ENCODE results near the gene RNF43. TPM values are rescaled to one million over a fixed set of nuclear protein-coding genes. Genes with fewer than 3 reads are reported as not detected.

The RNF43 gene
- total RNA-seq, 1 experiment from 2014 or later, result 2.9 TPM

DNA sequence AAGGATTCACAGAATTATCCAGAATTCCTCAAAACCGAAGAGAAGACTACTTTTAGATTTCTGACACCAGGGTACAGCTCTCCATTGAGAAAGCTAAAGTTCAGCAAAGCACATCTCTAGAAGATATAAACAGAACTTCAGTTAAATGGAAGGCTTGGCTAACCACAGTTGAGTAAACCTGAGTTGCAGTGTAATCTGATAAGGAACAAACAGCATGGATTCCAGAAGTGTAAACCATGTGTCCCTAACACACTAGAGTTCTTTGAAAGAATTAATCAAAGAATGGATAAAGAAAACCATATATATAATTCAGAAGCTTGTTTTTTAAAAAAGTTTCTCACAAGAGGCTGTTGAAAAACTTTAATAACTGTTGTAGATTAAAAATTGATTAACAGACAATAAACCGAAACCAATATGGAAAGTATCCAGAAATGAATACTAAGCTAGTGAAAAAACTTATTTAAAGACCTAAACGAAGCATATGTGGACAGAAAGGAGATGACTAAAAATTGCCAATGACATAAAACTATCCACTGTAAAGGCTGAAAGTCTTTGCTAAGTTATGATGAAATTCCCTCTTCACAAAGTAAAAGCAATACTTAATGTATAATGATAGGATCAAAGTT lies 4.3 kb downstream of the RNF43 start:
- Mint-ChIP-seq H3K27me3 (ENCODE audit: unreplicated experiment) (no peaks in the 10 kb centered on the region), H3K36me3 (ENCODE audit: insufficient read depth, unreplicated experiment) (peaks cover 14% of the 10 kb centered on the region), H3K4me1 (ENCODE audit: low read depth, unreplicated experiment) (peaks cover 33% of the 10 kb centered on the region), H3K4me3 (ENCODE audit: low read depth, unreplicated experiment) (no peak overlapping the region), H3K9me3 (ENCODE audit: low read depth, unreplicated experiment) (no peaks in the 10 kb centered on the region), H3K27ac (ENCODE audit: unreplicated experiment) (no peak overlapping the region)
- TF ChIP-seq, protein P1, sequence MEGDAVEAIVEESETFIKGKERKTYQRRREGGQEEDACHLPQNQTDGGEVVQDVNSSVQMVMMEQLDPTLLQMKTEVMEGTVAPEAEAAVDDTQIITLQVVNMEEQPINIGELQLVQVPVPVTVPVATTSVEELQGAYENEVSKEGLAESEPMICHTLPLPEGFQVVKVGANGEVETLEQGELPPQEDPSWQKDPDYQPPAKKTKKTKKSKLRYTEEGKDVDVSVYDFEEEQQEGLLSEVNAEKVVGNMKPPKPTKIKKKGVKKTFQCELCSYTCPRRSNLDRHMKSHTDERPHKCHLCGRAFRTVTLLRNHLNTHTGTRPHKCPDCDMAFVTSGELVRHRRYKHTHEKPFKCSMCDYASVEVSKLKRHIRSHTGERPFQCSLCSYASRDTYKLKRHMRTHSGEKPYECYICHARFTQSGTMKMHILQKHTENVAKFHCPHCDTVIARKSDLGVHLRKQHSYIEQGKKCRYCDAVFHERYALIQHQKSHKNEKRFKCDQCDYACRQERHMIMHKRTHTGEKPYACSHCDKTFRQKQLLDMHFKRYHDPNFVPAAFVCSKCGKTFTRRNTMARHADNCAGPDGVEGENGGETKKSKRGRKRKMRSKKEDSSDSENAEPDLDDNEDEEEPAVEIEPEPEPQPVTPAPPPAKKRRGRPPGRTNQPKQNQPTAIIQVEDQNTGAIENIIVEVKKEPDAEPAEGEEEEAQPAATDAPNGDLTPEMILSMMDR (IDR thresholded peaks at IDR 0.05; ENCODE audit: unreplicated experiment), result no peak
- no peak for DNase-seq
- CTCF ChIA-PET, result interaction anchor here (1.0 to 1.5 kb wide), 2 partner anchors 32 to 61 kb away, joined by 3 to 5 read pairs; partner anchors contain the start of gene SUPT4H1
- intact Hi-C loops (cut with micrococcal nuclease; ENCODE audit: unreplicated experiment), result no loop called here
- BruUV-seq (replicated peaks), result no TSS peak

DNA sequence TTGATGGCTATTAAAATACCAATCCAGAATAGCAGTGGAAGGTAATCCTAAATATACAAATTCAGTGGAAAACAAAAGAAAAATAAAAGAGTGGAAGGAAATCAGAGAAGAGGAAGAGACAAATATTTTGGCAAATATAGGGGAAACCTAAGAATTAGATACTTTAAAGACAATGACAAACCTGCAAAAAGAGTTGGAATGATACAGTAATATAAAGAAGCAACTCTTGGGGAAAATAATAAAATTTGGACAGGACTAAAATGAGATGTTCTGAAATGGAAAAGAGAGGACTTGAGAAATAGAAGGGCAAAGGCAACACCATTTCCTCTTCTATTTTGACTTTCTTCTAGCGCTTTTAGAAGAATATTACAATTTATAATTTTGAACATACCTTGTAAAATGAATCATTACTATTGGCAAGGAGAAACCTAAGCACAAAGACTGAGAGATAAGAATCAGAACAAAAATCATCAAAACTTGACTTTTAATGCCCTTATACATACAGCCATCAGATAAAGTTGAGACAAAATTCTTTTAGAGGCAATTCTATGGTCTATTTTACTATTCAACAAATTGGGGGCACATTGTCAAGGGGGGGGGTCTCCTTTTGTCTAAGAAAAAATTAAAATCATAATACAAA lies 5.2 kb downstream of the RNF43 start:
- no peaks in the 10 kb centered on the region for H3K9me3 Mint-ChIP-seq (ENCODE audit: low read depth, unreplicated experiment)
- H3K27ac Mint-ChIP-seq (ENCODE audit: unreplicated experiment), result no peak overlapping the region
- H3K4me1 Mint-ChIP-seq (ENCODE audit: low read depth, unreplicated experiment), result peaks cover 25% of the 10 kb centered on the region
- peaks cover 7% of the 10 kb centered on the region for H3K36me3 Mint-ChIP-seq (ENCODE audit: insufficient read depth, unreplicated experiment)
- no TSS peak for BruUV-seq (replicated peaks)
- no peak for DNase-seq
- CTCF ChIA-PET, result interaction anchor here (1.5 kb wide), 1 partner anchor 32 kb away, joined by 3 read pairs; no protein-coding TSS in a partner anchor
- H3K4me3 Mint-ChIP-seq (ENCODE audit: low read depth, unreplicated experiment), result no peak overlapping the region
- TF ChIP-seq, protein P1 (IDR thresholded peaks at IDR 0.05; ENCODE audit: unreplicated experiment), result no peak
- H3K27me3 Mint-ChIP-seq (ENCODE audit: unreplicated experiment), result no peaks in the 10 kb centered on the region
- intact Hi-C loops (cut with micrococcal nuclease; ENCODE audit: unreplicated experiment), result no loop called here

DNA sequence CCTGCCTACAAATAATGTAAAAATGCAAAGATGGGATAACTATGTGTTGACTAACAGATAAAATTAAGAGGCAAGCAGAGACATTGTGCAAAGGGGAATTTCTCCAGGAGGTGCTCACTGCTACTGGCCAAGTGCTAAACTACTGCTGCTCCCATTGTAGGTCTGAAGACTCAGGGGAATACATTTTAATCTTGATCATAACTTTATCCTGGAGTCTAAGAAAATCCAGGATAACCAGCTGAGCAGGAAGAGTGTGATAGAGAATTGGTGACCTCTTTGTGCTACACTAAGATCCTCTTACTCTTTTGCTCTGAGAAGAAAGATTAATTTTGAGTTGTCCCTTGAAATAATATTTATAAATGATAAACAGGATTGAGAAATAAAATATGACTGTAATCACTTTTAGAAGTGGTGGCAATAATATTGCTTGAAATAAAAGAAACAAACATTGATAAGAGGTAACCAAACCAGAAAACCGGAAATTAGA lies 5.9 kb downstream of the RNF43 start:
- CTCF ChIA-PET, result no interaction called here
- H3K27ac Mint-ChIP-seq (ENCODE audit: unreplicated experiment), result no peak overlapping the region
- no TSS peak for BruUV-seq (replicated peaks)
- no peak overlapping the region for H3K4me3 Mint-ChIP-seq (ENCODE audit: low read depth, unreplicated experiment)
- DNase-seq, result no peak
- no peaks in the 10 kb centered on the region for H3K27me3 Mint-ChIP-seq (ENCODE audit: unreplicated experiment)
- TF ChIP-seq, protein P1 (IDR thresholded peaks at IDR 0.05; ENCODE audit: unreplicated experiment), result no peak
- peaks cover 5% of the 10 kb centered on the region for H3K36me3 Mint-ChIP-seq (ENCODE audit: insufficient read depth, unreplicated experiment)
- intact Hi-C loops (cut with micrococcal nuclease; ENCODE audit: unreplicated experiment), result no loop called here
- peaks cover 25% of the 10 kb centered on the region for H3K4me1 Mint-ChIP-seq (ENCODE audit: low read depth, unreplicated experiment)
- no peaks in the 10 kb centered on the region for H3K9me3 Mint-ChIP-seq (ENCODE audit: low read depth, unreplicated experiment)

GRCh38 chr17:58410714-58411407 lies 6.5 kb downstream of the RNF43 start:
- Mint-ChIP-seq H3K9me3 (ENCODE audit: low read depth, unreplicated experiment) (no peaks in the 10 kb centered on the region), H3K4me3 (ENCODE audit: low read depth, unreplicated experiment) (no peak overlapping the region), H3K27ac (ENCODE audit: unreplicated experiment) (no peak overlapping the region), H3K4me1 (ENCODE audit: low read depth, unreplicated experiment) (peaks cover 21% of the 10 kb centered on the region), H3K27me3 (ENCODE audit: unreplicated experiment) (no peaks in the 10 kb centered on the region), H3K36me3 (ENCODE audit: insufficient read depth, unreplicated experiment) (peaks cover 5% of the 10 kb centered on the region)
- TF ChIP-seq, protein P1 (IDR thresholded peaks at IDR 0.05; ENCODE audit: unreplicated experiment), result no peak
- no peak for DNase-seq
- BruUV-seq (replicated peaks), result no TSS peak
- CTCF ChIA-PET, result no interaction called here
- intact Hi-C loops (cut with micrococcal nuclease; ENCODE audit: unreplicated experiment), result no loop called here

Measured in Calu3 (cell line).